GM13976 (cell line): ENCODE data around the gene NF2.

Experiments
- DNase-seq: peaks from one replicate; pipeline ENCODE4 v3.0.0; 2012; ENCODE audit warnings: low spot score
- CTCF ChIP-seq: IDR thresholded peaks from 2 replicates; pipeline ENCODE4 v1.5.1; 2012; ENCODE audit warnings: borderline replicate concordance, mild to moderate bottlenecking; ENCODE audit not compliant: insufficient read depth; ENCODE audit errors: extremely low read depth, missing control alignments, control extremely low read depth
- in situ Hi-C: fragments of 300-500 bp; cut with MboI; formaldehyde crosslinking; loops from one replicate; pipeline ENCODE4 v1.12.0; 2022; ENCODE audit warnings: low sequenced_read_pairs, mixed read lengths, inconsistent platforms; ENCODE audit not compliant: unreplicated experiment

The NF2 gene

GRCh38 chr22:29689880-29690213 is 86.4 kb downstream of the NF2 start:
- DNase-seq = peak; percentile 53
- in situ Hi-C loops = no loop called here
- peak; percentile 44 for TF ChIP-seq CTCF

DNA sequence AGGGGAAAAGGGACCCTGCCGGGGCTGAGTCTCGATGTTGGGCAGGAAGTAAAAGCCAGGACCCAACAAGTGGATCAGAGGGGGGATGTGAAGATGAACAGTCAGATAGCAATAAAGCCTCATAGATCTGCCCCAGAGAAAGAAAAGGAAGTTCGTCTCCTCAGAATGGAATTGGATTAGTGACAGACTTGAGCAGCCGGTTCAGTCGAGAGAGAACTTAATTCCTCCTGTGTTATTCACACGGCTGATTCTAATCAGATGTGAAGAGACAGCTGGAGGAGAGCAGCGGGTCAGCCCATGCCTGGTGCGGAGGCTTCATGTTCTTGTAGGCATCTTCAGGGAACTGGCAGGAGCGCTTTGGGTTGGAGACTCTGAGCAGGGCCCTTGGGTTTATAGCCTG is 87.0 kb downstream of the NF2 start:
- no peak for DNase-seq
- in situ Hi-C loops = no loop called here

GRCh38 chr22:29691636-29692326 is 88.3 kb downstream of the NF2 start:
- peak; percentile 3 for TF ChIP-seq CTCF
- in situ Hi-C loops = no loop called here
- no peak for DNase-seq

More for the DNA sequence above, 87.0 kb downstream of the NF2 start:
- no peak for TF ChIP-seq CTCF

DNA sequence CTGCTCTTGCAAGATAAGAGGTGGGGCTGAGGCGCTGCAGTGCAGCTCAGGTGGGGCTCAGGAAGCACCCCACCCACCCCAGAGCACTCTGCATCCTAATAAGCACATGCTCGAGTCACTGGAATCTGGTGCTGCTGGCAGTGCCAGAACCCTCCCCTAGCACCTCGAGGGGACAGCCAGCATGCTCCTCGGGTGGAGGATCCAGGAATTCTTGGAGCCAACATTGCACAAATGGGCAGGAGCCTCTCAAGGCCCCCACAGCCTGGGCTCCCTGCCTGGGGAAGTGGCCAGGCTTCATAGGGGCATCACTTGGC is 88.9 kb downstream of the NF2 start:
- in situ Hi-C loops = no loop called here
- DNase-seq = no peak
- no peak for TF ChIP-seq CTCF

DNA sequence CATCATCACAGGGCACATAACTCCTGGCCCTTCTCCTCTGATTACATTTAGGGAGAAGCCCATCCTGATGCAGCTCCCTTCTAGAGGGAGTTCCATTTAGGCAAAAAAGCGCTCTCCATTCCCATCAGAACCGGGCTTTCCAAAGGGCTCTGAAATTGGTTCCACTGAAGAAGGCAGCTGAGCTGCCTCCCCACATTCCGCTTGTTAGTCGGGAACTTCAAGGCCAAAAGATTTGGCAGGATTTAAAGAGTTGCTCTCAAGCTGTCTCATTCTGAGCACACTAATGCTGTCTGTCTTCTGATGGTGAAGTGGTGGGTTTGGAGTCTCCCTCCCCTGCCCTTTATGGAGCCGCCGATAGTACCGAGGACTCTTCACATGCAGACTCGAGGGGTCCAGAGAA is 89.7 kb downstream of the NF2 start:
- no peak for DNase-seq
- in situ Hi-C loops = no loop called here
- no peak for TF ChIP-seq CTCF

- in situ Hi-C loops = no loop called here
- DNase-seq = no peak
- no peak for TF ChIP-seq CTCF
Observed at GRCh38 chr22:29693671-29694070, 90.2 kb downstream of the NF2 start.
